Activated naive CD8-positive, alpha-beta T cell treated with anti-CD3 and anti-CD28 coated beads for 36 hours (primary cell): ENCODE data around the gene OLFML2A. TPM values are rescaled to one million over a fixed set of nuclear protein-coding genes. Genes with fewer than 3 reads are reported as not detected.
"Not testable (repeated sequence)": the region's sequence is repeated elsewhere in the genome, so short reads cannot be mapped to it uniquely, and the experiment has no call there.

ENCODE experiments used
- DNase-seq: peaks from one replicate; pipeline ENCODE4 v3.0.0; 2021
- H3K27ac Mint-ChIP-seq: one replicate; pipeline ENCODE4 v1.8.0; 2022; ENCODE audit warnings: mild to moderate bottlenecking, moderate library complexity, mixed read lengths
- H3K27me3 Mint-ChIP-seq: one replicate; pipeline ENCODE4 v1.8.0; 2022; ENCODE audit warnings: mild to moderate bottlenecking, mixed read lengths
- H3K36me3 Mint-ChIP-seq: one replicate; pipeline ENCODE4 v1.8.0; 2021; ENCODE audit warnings: mild to moderate bottlenecking, mixed read lengths
- H3K4me1 Mint-ChIP-seq: one replicate; pipeline ENCODE4 v1.8.0; 2021; ENCODE audit warnings: mixed read lengths
- H3K4me3 Mint-ChIP-seq: one replicate; pipeline ENCODE4 v1.8.0; 2022; ENCODE audit warnings: mild to moderate bottlenecking, moderate library complexity, mixed read lengths
- H3K9me3 Mint-ChIP-seq: one replicate; pipeline ENCODE4 v1.8.0; 2022; ENCODE audit warnings: mixed read lengths
- total RNA-seq, 2 experiments: library from RNA; stranded (reverse); gene quantifications; one replicate each; pipeline ENCODE4 v1.2.3, GENCODE V29; 2021

Gene OLFML2A
- total RNA-seq, 2 experiments from 2014 or later = not detected

DNA sequence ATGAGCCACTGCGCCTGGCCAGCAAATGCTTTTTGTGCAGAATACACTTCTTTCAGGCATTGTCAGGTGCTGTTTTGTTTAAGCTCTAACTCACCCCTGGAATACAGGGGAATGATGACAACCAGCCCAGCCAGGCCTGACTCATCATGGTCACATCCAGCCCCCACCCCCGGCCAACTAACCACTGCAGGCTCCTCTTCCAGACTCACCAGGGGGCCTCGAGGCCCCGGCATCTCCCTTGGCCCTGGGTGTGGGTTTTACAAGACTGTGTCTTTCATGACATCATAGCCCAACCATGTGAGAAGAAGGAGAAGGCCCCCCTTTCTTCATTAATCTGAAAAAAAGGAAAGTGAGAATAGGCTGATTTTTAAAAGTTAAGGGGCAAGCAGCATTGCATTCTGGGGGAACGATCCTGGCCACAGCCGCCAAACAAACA is 35.5 kb downstream of the OLFML2A start:
- peak; percentile 14 for DNase-seq
- H3K27ac Mint-ChIP-seq = no peak overlapping the region
- H3K27me3 Mint-ChIP-seq = peaks cover 7% of the 10 kb centered on the region
- H3K9me3 Mint-ChIP-seq = no peaks in the 10 kb centered on the region
- no peak overlapping the region for H3K4me3 Mint-ChIP-seq
- H3K36me3 Mint-ChIP-seq = no peaks in the 10 kb centered on the region
- H3K4me1 Mint-ChIP-seq = no peaks in the 10 kb centered on the region

DNA sequence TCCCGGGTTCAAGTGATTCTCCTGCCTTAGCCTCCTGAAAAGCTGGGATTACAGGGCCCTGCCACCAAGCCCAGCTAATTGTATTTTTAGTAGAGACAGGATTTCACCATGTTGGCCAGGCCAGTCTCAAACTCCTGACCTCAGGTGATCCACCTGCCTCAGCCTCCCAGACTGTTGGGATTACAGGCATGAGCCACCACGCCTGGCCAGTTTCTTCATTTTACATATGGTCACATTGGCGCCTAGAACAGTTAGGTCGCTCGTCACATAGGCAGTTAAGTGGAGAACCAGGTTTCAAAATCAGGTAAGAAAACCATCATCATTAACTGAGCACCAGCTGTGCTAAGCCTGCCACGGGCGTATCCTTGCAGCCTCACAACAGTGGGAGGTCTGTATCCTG is 36.1 kb downstream of the OLFML2A start:
- Mint-ChIP-seq H3K4me1 (peaks cover 1% of the 10 kb centered on the region), H3K27me3 (peaks cover 10% of the 10 kb centered on the region), H3K9me3 (no peaks in the 10 kb centered on the region), H3K4me3 (no peak overlapping the region), H3K36me3 (no peaks in the 10 kb centered on the region), H3K27ac (no peak overlapping the region)
- DNase-seq = no peak

- Mint-ChIP-seq H3K4me3 (no peak overlapping the region), H3K27me3 (peaks cover 16% of the 10 kb centered on the region), H3K9me3 (no peaks in the 10 kb centered on the region), H3K27ac (no peak overlapping the region), H3K4me1 (peaks cover 7% of the 10 kb centered on the region), H3K36me3 (no peaks in the 10 kb centered on the region)
- no peak for DNase-seq
Measured at GRCh38 chr9:124813501-124814163, 36.7 kb downstream of the OLFML2A start.

DNA sequence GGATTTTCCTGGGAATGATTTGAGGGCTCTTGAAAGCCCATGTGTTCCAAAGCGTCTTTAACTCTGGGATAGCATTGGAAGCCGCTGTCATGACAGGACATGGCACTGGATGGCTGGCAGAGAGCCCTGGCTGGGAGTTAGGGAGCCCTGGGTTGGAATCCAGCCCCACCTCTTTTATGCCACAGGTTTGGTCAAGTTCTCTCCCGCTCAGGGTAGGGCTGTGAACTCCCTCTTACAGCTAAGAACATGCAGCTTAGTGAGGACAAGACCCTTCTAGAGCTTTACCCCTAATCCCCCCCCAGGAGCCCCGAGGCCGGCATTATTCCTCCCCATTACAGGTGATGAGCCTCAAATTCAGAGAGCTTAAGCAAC is 37.2 kb downstream of the OLFML2A start:
- no peak overlapping the region for H3K4me3 Mint-ChIP-seq
- H3K4me1 Mint-ChIP-seq = peaks cover 9% of the 10 kb centered on the region
- no peak overlapping the region for H3K27ac Mint-ChIP-seq
- H3K27me3 Mint-ChIP-seq = peaks cover 18% of the 10 kb centered on the region
- DNase-seq = no peak
- no peaks in the 10 kb centered on the region for H3K9me3 Mint-ChIP-seq
- H3K36me3 Mint-ChIP-seq = no peaks in the 10 kb centered on the region

GRCh38 chr9:124815601-124816000 is 38.7 kb downstream of the OLFML2A start:
- H3K4me1 Mint-ChIP-seq = peaks cover 9% of the 10 kb centered on the region
- peaks cover 18% of the 10 kb centered on the region for H3K27me3 Mint-ChIP-seq
- H3K27ac Mint-ChIP-seq = no peak overlapping the region
- DNase-seq = no peak
- H3K36me3 Mint-ChIP-seq = no peaks in the 10 kb centered on the region
- H3K4me3 Mint-ChIP-seq = no peak overlapping the region
- no peaks in the 10 kb centered on the region for H3K9me3 Mint-ChIP-seq

GRCh38 chr9:124818431-124819281 is 41.7 kb downstream of the OLFML2A start:
- peak overlapping the region; percentile 8 for H3K4me3 Mint-ChIP-seq
- peaks cover 9% of the 10 kb centered on the region for H3K4me1 Mint-ChIP-seq
- peak overlapping the region; percentile 34 for H3K27ac Mint-ChIP-seq
- no peaks in the 10 kb centered on the region for H3K36me3 Mint-ChIP-seq
- DNase-seq = peak; percentile 60
- H3K27me3 Mint-ChIP-seq = peaks cover 27% of the 10 kb centered on the region
- H3K9me3 Mint-ChIP-seq = no peaks in the 10 kb centered on the region

GRCh38 chr9:124820698-124821623 is 44.0 kb downstream of the OLFML2A start:
- no peaks in the 10 kb centered on the region for H3K9me3 Mint-ChIP-seq

GRCh38 chr9:124828489-124829333 is 51.8 kb downstream of the OLFML2A start:
- peaks cover 3% of the 10 kb centered on the region for H3K9me3 Mint-ChIP-seq
- no peaks in the 10 kb centered on the region for H3K4me1 Mint-ChIP-seq
- H3K4me3 Mint-ChIP-seq = no peak overlapping the region
- no peaks in the 10 kb centered on the region for H3K36me3 Mint-ChIP-seq
- no peak overlapping the region for H3K27ac Mint-ChIP-seq
- no peaks in the 10 kb centered on the region for H3K27me3 Mint-ChIP-seq
- no peak for DNase-seq

More at GRCh38 chr9:124820698-124821623, 44.0 kb downstream of the OLFML2A start:
- Mint-ChIP-seq H3K4me3 (no peak overlapping the region), H3K27ac (no peak overlapping the region), H3K36me3 (no peaks in the 10 kb centered on the region), H3K4me1 (peaks cover 9% of the 10 kb centered on the region), H3K27me3 (peaks cover 27% of the 10 kb centered on the region)
- DNase-seq = no peak

DNA sequence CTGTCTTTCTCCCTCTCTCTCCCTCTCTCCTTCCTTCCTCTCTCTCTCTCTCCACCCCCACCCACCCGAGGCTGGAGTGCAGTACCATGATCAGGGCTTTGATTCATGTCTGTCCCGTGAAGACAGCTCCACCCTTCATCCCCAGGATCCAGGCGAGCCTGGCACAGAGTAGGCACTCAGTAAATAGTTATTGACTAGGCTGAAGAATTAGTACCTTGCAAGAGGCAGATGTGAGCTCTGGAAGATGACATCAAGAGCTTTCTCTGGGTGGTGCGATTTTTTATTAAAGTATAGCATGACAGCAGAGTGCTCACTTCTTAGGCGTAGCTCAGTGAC is 52.4 kb downstream of the OLFML2A start:
- no peaks in the 10 kb centered on the region for H3K27me3 Mint-ChIP-seq
- no peak for DNase-seq
- no peaks in the 10 kb centered on the region for H3K36me3 Mint-ChIP-seq
- H3K4me3 Mint-ChIP-seq = no peak overlapping the region
- H3K9me3 Mint-ChIP-seq = peaks cover 3% of the 10 kb centered on the region
- H3K27ac Mint-ChIP-seq = no peak overlapping the region
- H3K4me1 Mint-ChIP-seq = no peaks in the 10 kb centered on the region

- Mint-ChIP-seq H3K36me3 (no peaks in the 10 kb centered on the region), H3K4me1 (no peaks in the 10 kb centered on the region), H3K4me3 (no peak overlapping the region), H3K27me3 (peaks cover 7% of the 10 kb centered on the region), H3K9me3 (peaks cover 3% of the 10 kb centered on the region), H3K27ac (no peak overlapping the region)
- no peak for DNase-seq
Measured at GRCh38 chr9:124830593-124830992, 53.7 kb downstream of the OLFML2A start.

GRCh38 chr9:124831642-124832364 is 54.9 kb downstream of the OLFML2A start:
- H3K27me3 Mint-ChIP-seq = peaks cover 15% of the 10 kb centered on the region
- no peak for DNase-seq
- no peak overlapping the region for H3K27ac Mint-ChIP-seq
- no peaks in the 10 kb centered on the region for H3K36me3 Mint-ChIP-seq
- no peaks in the 10 kb centered on the region for H3K4me1 Mint-ChIP-seq
- H3K4me3 Mint-ChIP-seq = no peak overlapping the region
- H3K9me3 Mint-ChIP-seq = no peaks in the 10 kb centered on the region

- Mint-ChIP-seq H3K27me3 (peaks cover 38% of the 10 kb centered on the region), H3K36me3 (no peaks in the 10 kb centered on the region), H3K4me1 (no peaks in the 10 kb centered on the region), H3K9me3 (no peaks in the 10 kb centered on the region), H3K4me3 (no peak overlapping the region), H3K27ac (no peak overlapping the region)
- no peak for DNase-seq
Measured at GRCh38 chr9:124834591-124834990, 57.7 kb downstream of the OLFML2A start.

DNA sequence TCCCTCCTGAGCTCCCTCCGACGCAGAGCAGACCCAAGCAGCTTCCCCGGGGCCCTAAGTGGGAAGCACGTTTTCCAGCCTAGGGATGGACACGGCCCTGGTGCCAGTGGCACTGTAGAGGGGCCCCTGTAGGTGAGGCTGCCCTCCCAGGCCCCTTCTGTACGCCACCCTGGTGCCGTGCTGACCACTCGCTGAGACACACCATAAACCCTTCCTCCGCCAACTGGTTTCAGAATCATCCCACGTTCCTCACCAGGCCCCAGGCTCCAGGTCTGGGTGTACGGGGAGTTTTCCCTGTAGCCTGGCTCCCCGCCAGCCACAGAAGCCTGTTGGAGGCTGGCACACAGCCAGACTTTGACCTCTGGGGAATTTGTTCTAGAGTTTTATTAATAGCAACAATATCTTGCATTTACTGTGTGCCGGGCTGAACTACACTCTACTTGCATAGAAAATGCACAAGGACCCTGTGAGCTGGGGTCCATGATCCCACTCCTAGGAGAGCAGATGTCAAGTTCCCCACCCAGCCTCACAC is 58.2 kb downstream of the OLFML2A start:
- no peak overlapping the region for H3K27ac Mint-ChIP-seq
- H3K9me3 Mint-ChIP-seq = no peaks in the 10 kb centered on the region
- H3K36me3 Mint-ChIP-seq = no peaks in the 10 kb centered on the region
- no peak overlapping the region for H3K4me3 Mint-ChIP-seq
- peaks cover 40% of the 10 kb centered on the region for H3K27me3 Mint-ChIP-seq
- no peaks in the 10 kb centered on the region for H3K4me1 Mint-ChIP-seq
- DNase-seq = no peak

DNA sequence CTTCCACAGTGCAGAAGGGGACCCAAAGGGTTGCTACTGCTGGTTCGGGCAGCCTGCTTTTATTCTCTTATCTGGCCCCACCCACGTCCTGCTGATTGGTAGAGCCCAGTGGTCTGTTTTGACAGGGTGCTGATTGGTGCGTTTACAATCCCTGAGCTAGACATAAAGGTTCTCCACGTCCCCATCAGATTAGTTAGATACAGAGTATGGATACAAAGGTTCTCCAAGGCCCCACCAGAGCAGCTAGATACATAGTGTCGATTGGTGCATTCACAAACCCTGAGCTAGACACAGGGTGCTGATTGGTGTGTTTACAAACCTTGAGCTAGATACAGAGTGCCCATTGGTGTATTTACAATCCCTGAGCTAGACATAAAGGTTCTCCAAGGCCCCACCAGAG is 61.2 kb downstream of the OLFML2A start:
- H3K4me3 Mint-ChIP-seq, H3K36me3 Mint-ChIP-seq, H3K9me3 Mint-ChIP-seq, H3K27ac Mint-ChIP-seq, DNase-seq, H3K4me1 Mint-ChIP-seq: not testable (repeated sequence)
- peaks cover 44% of the 10 kb centered on the region for H3K27me3 Mint-ChIP-seq
